ENCODE measurements around the gene LTBP1. TPM values are rescaled to one million over a fixed set of nuclear protein-coding genes. Genes with fewer than 3 reads are reported as not detected.
A peak's percentile ranks its signal among the peaks of the same experiment; 100 is the strongest.

LTBP1 gene
- total RNA-seq, 1 experiment from 2014 or later = 13.9 TPM

DNA sequence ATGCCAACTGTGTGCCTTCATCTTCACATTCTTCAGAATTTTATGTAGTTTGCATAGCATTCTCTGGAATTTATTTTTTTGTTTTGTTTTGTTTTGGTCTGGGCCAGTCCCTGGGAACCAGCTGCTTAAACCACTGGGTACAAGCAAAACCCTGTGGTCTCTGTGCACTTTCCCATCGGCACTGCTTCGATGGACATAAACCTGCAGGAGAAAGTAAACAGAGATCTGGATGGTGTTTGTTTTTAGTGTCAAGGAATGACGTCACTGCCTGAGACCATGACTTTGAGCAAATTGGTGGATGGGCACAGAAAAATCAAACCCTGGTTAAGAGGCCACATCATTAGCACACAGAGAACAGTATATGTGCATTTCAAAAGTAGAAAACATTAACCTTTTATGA, 465.0 kb downstream of the LTBP1 start:
- Mint-ChIP-seq H3K27ac (ENCODE audit: unreplicated experiment) (no peak overlapping the region), H3K27me3 (ENCODE audit: unreplicated experiment) (no peaks in the 10 kb centered on the region), H3K36me3 (ENCODE audit: insufficient read depth, unreplicated experiment) (no peaks in the 10 kb centered on the region), H3K4me3 (ENCODE audit: low read depth, unreplicated experiment) (no peak overlapping the region), H3K4me1 (ENCODE audit: low read depth, unreplicated experiment) (no peaks in the 10 kb centered on the region), H3K9me3 (ENCODE audit: low read depth, unreplicated experiment) (no peaks in the 10 kb centered on the region)
- intact Hi-C loops (cut with micrococcal nuclease; ENCODE audit: unreplicated experiment) = no loop called here
- TF ChIP-seq, protein P1, sequence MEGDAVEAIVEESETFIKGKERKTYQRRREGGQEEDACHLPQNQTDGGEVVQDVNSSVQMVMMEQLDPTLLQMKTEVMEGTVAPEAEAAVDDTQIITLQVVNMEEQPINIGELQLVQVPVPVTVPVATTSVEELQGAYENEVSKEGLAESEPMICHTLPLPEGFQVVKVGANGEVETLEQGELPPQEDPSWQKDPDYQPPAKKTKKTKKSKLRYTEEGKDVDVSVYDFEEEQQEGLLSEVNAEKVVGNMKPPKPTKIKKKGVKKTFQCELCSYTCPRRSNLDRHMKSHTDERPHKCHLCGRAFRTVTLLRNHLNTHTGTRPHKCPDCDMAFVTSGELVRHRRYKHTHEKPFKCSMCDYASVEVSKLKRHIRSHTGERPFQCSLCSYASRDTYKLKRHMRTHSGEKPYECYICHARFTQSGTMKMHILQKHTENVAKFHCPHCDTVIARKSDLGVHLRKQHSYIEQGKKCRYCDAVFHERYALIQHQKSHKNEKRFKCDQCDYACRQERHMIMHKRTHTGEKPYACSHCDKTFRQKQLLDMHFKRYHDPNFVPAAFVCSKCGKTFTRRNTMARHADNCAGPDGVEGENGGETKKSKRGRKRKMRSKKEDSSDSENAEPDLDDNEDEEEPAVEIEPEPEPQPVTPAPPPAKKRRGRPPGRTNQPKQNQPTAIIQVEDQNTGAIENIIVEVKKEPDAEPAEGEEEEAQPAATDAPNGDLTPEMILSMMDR (IDR thresholded peaks at IDR 0.05; ENCODE audit: unreplicated experiment) = no peak
- CTCF ChIA-PET = interaction anchor here (1.6 kb wide), 1 partner anchor 171 kb away, joined by 19 read pairs; no protein-coding TSS in a partner anchor
- DNase-seq = no peak
- no TSS peak for BruUV-seq (replicated peaks)

DNA sequence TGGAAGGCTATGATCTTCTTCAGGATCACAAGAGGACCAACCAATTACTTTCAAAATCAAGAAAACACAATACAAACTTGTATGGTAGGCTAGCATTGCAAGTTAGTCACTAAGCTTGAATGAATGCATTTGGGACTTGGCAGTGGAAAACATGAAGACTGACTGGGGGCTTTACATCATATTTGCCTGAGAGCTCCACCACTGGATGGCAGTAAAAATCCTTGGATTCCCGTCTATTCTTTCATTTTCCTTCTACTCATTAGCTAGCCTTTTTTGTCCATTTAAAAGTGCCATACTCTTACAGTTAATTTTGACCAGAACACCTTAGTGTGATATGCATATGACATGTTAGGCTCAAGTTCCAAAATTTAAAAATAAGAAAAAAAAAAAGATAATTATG, 466.2 kb downstream of the LTBP1 start:
- Mint-ChIP-seq H3K4me1 (ENCODE audit: low read depth, unreplicated experiment) (no peaks in the 10 kb centered on the region), H3K27me3 (ENCODE audit: unreplicated experiment) (no peaks in the 10 kb centered on the region), H3K4me3 (ENCODE audit: low read depth, unreplicated experiment) (no peak overlapping the region), H3K9me3 (ENCODE audit: low read depth, unreplicated experiment) (no peaks in the 10 kb centered on the region), H3K36me3 (ENCODE audit: insufficient read depth, unreplicated experiment) (no peaks in the 10 kb centered on the region), H3K27ac (ENCODE audit: unreplicated experiment) (no peak overlapping the region)
- intact Hi-C loops (cut with micrococcal nuclease; ENCODE audit: unreplicated experiment) = loop anchor here (1.0 kb wide), 2 partner anchors 28 to 170 kb away; no protein-coding TSS in a partner anchor
- BruUV-seq (replicated peaks) = no TSS peak
- peak; percentile 22 for DNase-seq
- CTCF ChIA-PET = interaction anchor here (0.6 to 1.6 kb wide), 7 partner anchors 19 to 232 kb away, joined by 3 to 19 read pairs (median 3); no protein-coding TSS in a partner anchor
- TF ChIP-seq, protein P1 (IDR thresholded peaks at IDR 0.05; ENCODE audit: unreplicated experiment) = peak; percentile 22

DNA sequence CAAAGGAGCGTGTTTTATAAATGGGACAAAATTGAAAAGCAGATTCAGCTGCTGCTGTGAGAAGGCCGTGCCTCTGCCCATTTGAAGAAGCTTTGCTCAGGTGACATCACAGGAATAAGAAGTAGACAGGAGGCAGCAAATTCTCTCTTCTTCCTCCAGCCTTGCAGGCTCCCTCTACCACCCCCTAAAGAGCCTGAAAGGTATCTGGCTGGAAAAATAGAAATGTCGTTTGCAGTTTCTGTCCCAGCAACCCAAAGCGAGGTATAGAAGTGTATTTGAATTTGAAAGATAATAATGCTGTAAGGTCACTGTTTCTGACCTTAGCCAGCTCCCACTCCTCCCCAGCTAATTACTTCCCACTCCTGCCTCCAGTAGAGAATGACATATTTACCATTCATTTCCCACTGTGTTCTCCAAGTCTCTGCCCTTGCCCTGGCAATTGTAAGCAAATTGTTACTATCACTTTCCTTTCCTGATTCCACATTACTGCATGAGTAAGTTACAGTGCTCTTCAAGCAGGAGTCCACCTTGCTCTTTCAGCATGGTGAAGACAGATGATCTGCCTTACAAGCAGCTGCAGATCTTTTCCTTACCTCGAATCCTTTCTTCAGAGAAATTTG, 472.9 kb downstream of the LTBP1 start:
- intact Hi-C loops (cut with micrococcal nuclease; ENCODE audit: unreplicated experiment) = no loop called here
- no TSS peak for BruUV-seq (replicated peaks)
- no peak for DNase-seq

DNA sequence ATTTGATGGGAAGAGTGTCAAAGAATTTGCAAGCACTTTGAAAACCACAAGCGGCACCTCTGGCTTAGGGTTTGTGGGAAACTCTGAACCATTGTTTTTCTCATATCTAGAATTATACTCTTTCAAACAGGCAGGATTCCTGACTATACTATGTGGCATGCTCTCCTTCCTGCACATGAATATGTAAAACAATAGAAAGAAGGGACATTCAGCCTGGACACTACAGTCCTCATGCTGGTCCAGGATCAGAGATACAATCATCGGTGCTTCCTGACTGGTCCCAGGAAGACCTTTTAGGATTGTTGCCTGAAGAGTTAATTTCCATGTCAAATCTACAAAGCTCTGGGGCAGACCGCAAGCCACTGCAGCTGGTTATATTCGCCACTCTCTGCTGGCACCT, 474.0 kb downstream of the LTBP1 start:
- intact Hi-C loops (cut with micrococcal nuclease; ENCODE audit: unreplicated experiment) = no loop called here
- CTCF ChIA-PET = no interaction called here
- Mint-ChIP-seq H3K27me3 (ENCODE audit: unreplicated experiment) (no peaks in the 10 kb centered on the region), H3K36me3 (ENCODE audit: insufficient read depth, unreplicated experiment) (no peaks in the 10 kb centered on the region), H3K4me3 (ENCODE audit: low read depth, unreplicated experiment) (no peak overlapping the region), H3K9me3 (ENCODE audit: low read depth, unreplicated experiment) (peaks cover 2% of the 10 kb centered on the region), H3K4me1 (ENCODE audit: low read depth, unreplicated experiment) (no peaks in the 10 kb centered on the region), H3K27ac (ENCODE audit: unreplicated experiment) (no peak overlapping the region)
- DNase-seq = no peak
- TF ChIP-seq, protein P1 (IDR thresholded peaks at IDR 0.05; ENCODE audit: unreplicated experiment) = no peak
- BruUV-seq (replicated peaks) = no TSS peak

More for the DNA sequence above, 472.9 kb downstream of the LTBP1 start:
- TF ChIP-seq, protein P1 (IDR thresholded peaks at IDR 0.05; ENCODE audit: unreplicated experiment) = no peak
- CTCF ChIA-PET = interaction anchor here (0.6 kb wide), 1 partner anchor 692 kb away, joined by 3 read pairs; no protein-coding TSS in a partner anchor
- no peaks in the 10 kb centered on the region for H3K27me3 Mint-ChIP-seq (ENCODE audit: unreplicated experiment)
- H3K9me3 Mint-ChIP-seq (ENCODE audit: low read depth, unreplicated experiment) = no peaks in the 10 kb centered on the region
- no peaks in the 10 kb centered on the region for H3K4me1 Mint-ChIP-seq (ENCODE audit: low read depth, unreplicated experiment)
- H3K36me3 Mint-ChIP-seq (ENCODE audit: insufficient read depth, unreplicated experiment) = no peaks in the 10 kb centered on the region
- no peak overlapping the region for H3K27ac Mint-ChIP-seq (ENCODE audit: unreplicated experiment)
- no peak overlapping the region for H3K4me3 Mint-ChIP-seq (ENCODE audit: low read depth, unreplicated experiment)

All from Calu3 (cell line).